ENCODE measurements around the gene NIPA2.
A peak's percentile ranks its signal among the peaks of the same experiment; 100 is the strongest.

The NIPA2 gene

GRCh38 chr15:22810853-22811338 lies 27.6 kb upstream of the NIPA2 start:
- H3K4me3 Mint-ChIP-seq, result peak overlapping the region in 1 of 2 donors; percentile 59
- peaks cover 25 to 73% of the 10 kb centered on the region in 2 donors for H3K4me1 Mint-ChIP-seq
- peak overlapping the region; percentile 85 for H3K27ac Mint-ChIP-seq
- no peaks in the 10 kb centered on the region for H3K9me3 Mint-ChIP-seq
- H3K36me3 Mint-ChIP-seq, result peaks cover 25 to 48% of the 10 kb centered on the region in 2 donors
- H3K27me3 Mint-ChIP-seq, result no peaks in the 10 kb centered on the region
- no peak for ATAC-seq (replicated peaks)
- no peak for DNase-seq

- Mint-ChIP-seq H3K9me3 (no peaks in the 10 kb centered on the region), H3K4me1 (peaks cover 20 to 66% of the 10 kb centered on the region in 2 donors), H3K4me3 (no peak overlapping the region), H3K27me3 (no peaks in the 10 kb centered on the region), H3K27ac (peak overlapping the region; percentile 65), H3K36me3 (peaks cover 25 to 44% of the 10 kb centered on the region in 2 donors)
- ATAC-seq (replicated peaks) (no peak), DNase-seq (no peak)
These were observed 26.8 kb upstream of the NIPA2 start for GRCh38 chr15:22811640-22812039.

GRCh38 chr15:22813844-22814243 lies 24.6 kb upstream of the NIPA2 start:
- H3K27ac Mint-ChIP-seq, result peak overlapping the region; percentile 89
- ATAC-seq (replicated peaks) (peak; percentile 77 to 79), DNase-seq (no peak)
- H3K36me3 Mint-ChIP-seq, result peaks cover 30 to 47% of the 10 kb centered on the region in 2 donors
- H3K9me3 Mint-ChIP-seq, result no peaks in the 10 kb centered on the region
- peaks cover 17 to 59% of the 10 kb centered on the region in 2 donors for H3K4me1 Mint-ChIP-seq
- H3K4me3 Mint-ChIP-seq, result peak overlapping the region in 1 of 2 donors; percentile 36
- H3K27me3 Mint-ChIP-seq, result no peaks in the 10 kb centered on the region

- H3K9me3 Mint-ChIP-seq, result no peaks in the 10 kb centered on the region
- ATAC-seq (replicated peaks), result no peak
- H3K36me3 Mint-ChIP-seq, result peaks cover 38 to 61% of the 10 kb centered on the region in 2 donors
- H3K4me3 Mint-ChIP-seq, result no peak overlapping the region
- peak overlapping the region; percentile 25 for H3K27ac Mint-ChIP-seq
- DNase-seq, result no peak
- peaks cover 14 to 40% of the 10 kb centered on the region in 2 donors for H3K4me1 Mint-ChIP-seq
- H3K27me3 Mint-ChIP-seq, result no peaks in the 10 kb centered on the region
These were observed 22.7 kb upstream of the NIPA2 start for GRCh38 chr15:22815766-22816165.

GRCh38 chr15:22819651-22820050 lies 18.8 kb upstream of the NIPA2 start:
- peaks cover 49 to 66% of the 10 kb centered on the region in 2 donors for H3K36me3 Mint-ChIP-seq
- ATAC-seq (replicated peaks), result no peak
- H3K9me3 Mint-ChIP-seq, result no peaks in the 10 kb centered on the region
- DNase-seq, result no peak
- H3K4me3 Mint-ChIP-seq, result no peak overlapping the region
- no peak overlapping the region for H3K27ac Mint-ChIP-seq
- H3K4me1 Mint-ChIP-seq, result peaks cover 2 to 12% of the 10 kb centered on the region in 2 donors
- no peaks in the 10 kb centered on the region for H3K27me3 Mint-ChIP-seq

GRCh38 chr15:22823495-22824128 lies 14.9 kb upstream of the NIPA2 start:
- no peak for DNase-seq
- Mint-ChIP-seq H3K36me3 (peaks cover 58 to 71% of the 10 kb centered on the region in 2 donors), H3K27ac (no peak overlapping the region), H3K4me1 (no peaks in the 10 kb centered on the region), H3K27me3 (no peaks in the 10 kb centered on the region), H3K4me3 (no peak overlapping the region), H3K9me3 (no peaks in the 10 kb centered on the region)
- ATAC-seq (replicated peaks), result no peak

GRCh38 chr15:22827125-22827524 lies 11.3 kb upstream of the NIPA2 start:
- no peak overlapping the region for H3K4me3 Mint-ChIP-seq
- no peak for ATAC-seq (replicated peaks)
- peaks cover 50 to 70% of the 10 kb centered on the region in 2 donors for H3K36me3 Mint-ChIP-seq
- no peak overlapping the region for H3K27ac Mint-ChIP-seq
- H3K27me3 Mint-ChIP-seq, result no peaks in the 10 kb centered on the region
- H3K9me3 Mint-ChIP-seq, result peaks cover 0 to 2% of the 10 kb centered on the region in 2 donors
- no peak for DNase-seq
- no peaks in the 10 kb centered on the region for H3K4me1 Mint-ChIP-seq

- no peak for ATAC-seq (replicated peaks)
- Mint-ChIP-seq H3K4me1 (no peaks in the 10 kb centered on the region), H3K4me3 (no peak overlapping the region), H3K27me3 (no peaks in the 10 kb centered on the region), H3K36me3 (peaks cover 30 to 47% of the 10 kb centered on the region in 2 donors), H3K9me3 (peaks cover 4 to 7% of the 10 kb centered on the region in 2 donors), H3K27ac (no peak overlapping the region)
- no peak for DNase-seq
These were observed 7.0 kb upstream of the NIPA2 start for GRCh38 chr15:22831473-22831872.

- ATAC-seq (replicated peaks) (peak; percentile 35 to 39), DNase-seq (no peak)
- no peaks in the 10 kb centered on the region for H3K27me3 Mint-ChIP-seq
- no peaks in the 10 kb centered on the region for H3K9me3 Mint-ChIP-seq
- peak overlapping the region; percentile 99 for H3K27ac Mint-ChIP-seq
- H3K4me3 Mint-ChIP-seq, result peak overlapping the region; percentile 85 to 91
- H3K4me1 Mint-ChIP-seq, result peaks cover 15 to 30% of the 10 kb centered on the region in 2 donors
- H3K36me3 Mint-ChIP-seq, result peaks cover 31 to 32% of the 10 kb centered on the region in 2 donors
These were observed 705 bp downstream of the NIPA2 start for GRCh38 chr15:22839046-22839695.

- peak overlapping the region; percentile 78 for H3K27ac Mint-ChIP-seq
These were observed 6.2 kb downstream of the NIPA2 start for GRCh38 chr15:22844421-22845288.

GRCh38 chr15:22845289-22845900 lies 6.9 kb downstream of the NIPA2 start:
- no peak for DNase-seq
- H3K4me1 Mint-ChIP-seq, result peaks cover 33 to 78% of the 10 kb centered on the region in 2 donors
- peak overlapping the region in 1 of 2 donors; percentile 22 for H3K4me3 Mint-ChIP-seq
- peak overlapping the region; percentile 78 for H3K27ac Mint-ChIP-seq
- peak; percentile 13 to 29 for ATAC-seq (replicated peaks)
- peaks cover 56 to 60% of the 10 kb centered on the region in 2 donors for H3K36me3 Mint-ChIP-seq
- no peaks in the 10 kb centered on the region for H3K27me3 Mint-ChIP-seq
- H3K9me3 Mint-ChIP-seq, result no peaks in the 10 kb centered on the region

More at GRCh38 chr15:22844421-22845288, 6.2 kb downstream of the NIPA2 start:
- peak overlapping the region in 1 of 2 donors; percentile 22 for H3K4me3 Mint-ChIP-seq
- peaks cover 33 to 73% of the 10 kb centered on the region in 2 donors for H3K4me1 Mint-ChIP-seq
- H3K27me3 Mint-ChIP-seq, result no peaks in the 10 kb centered on the region
- no peak for ATAC-seq (replicated peaks)
- no peak for DNase-seq
- no peaks in the 10 kb centered on the region for H3K9me3 Mint-ChIP-seq
- peaks cover 61 to 62% of the 10 kb centered on the region in 2 donors for H3K36me3 Mint-ChIP-seq

- H3K27ac Mint-ChIP-seq, result no peak overlapping the region
These were observed 7.6 kb downstream of the NIPA2 start for GRCh38 chr15:22846073-22846472.

GRCh38 chr15:22850055-22850454 lies 11.6 kb downstream of the NIPA2 start:
- H3K4me3 Mint-ChIP-seq, result no peak overlapping the region
- H3K27me3 Mint-ChIP-seq, result no peaks in the 10 kb centered on the region
- H3K27ac Mint-ChIP-seq, result no peak overlapping the region
- peaks cover 36 to 48% of the 10 kb centered on the region in 2 donors for H3K36me3 Mint-ChIP-seq
- H3K9me3 Mint-ChIP-seq, result no peaks in the 10 kb centered on the region
- DNase-seq (no peak), ATAC-seq (replicated peaks) (peak; percentile 42)
- peaks cover 16 to 55% of the 10 kb centered on the region in 2 donors for H3K4me1 Mint-ChIP-seq

More at GRCh38 chr15:22846073-22846472, 7.6 kb downstream of the NIPA2 start:
- H3K4me3 Mint-ChIP-seq, result no peak overlapping the region
- peaks cover 54 to 59% of the 10 kb centered on the region in 2 donors for H3K36me3 Mint-ChIP-seq
- ATAC-seq (replicated peaks), result no peak
- H3K4me1 Mint-ChIP-seq, result peaks cover 34 to 79% of the 10 kb centered on the region in 2 donors
- H3K27me3 Mint-ChIP-seq, result no peaks in the 10 kb centered on the region
- H3K9me3 Mint-ChIP-seq, result no peaks in the 10 kb centered on the region
- no peak for DNase-seq

GRCh38 chr15:22851513-22851912 lies 13.0 kb downstream of the NIPA2 start:
- no peak overlapping the region for H3K4me3 Mint-ChIP-seq
- H3K9me3 Mint-ChIP-seq, result no peaks in the 10 kb centered on the region
- H3K36me3 Mint-ChIP-seq, result peaks cover 32 to 49% of the 10 kb centered on the region in 2 donors
- H3K27me3 Mint-ChIP-seq, result no peaks in the 10 kb centered on the region
- H3K27ac Mint-ChIP-seq, result no peak overlapping the region
- no peak for DNase-seq
- ATAC-seq (replicated peaks), result no peak
- peaks cover 12 to 49% of the 10 kb centered on the region in 2 donors for H3K4me1 Mint-ChIP-seq
